Measurements from ENCODE around the gene WAC.

WAC gene

DNA sequence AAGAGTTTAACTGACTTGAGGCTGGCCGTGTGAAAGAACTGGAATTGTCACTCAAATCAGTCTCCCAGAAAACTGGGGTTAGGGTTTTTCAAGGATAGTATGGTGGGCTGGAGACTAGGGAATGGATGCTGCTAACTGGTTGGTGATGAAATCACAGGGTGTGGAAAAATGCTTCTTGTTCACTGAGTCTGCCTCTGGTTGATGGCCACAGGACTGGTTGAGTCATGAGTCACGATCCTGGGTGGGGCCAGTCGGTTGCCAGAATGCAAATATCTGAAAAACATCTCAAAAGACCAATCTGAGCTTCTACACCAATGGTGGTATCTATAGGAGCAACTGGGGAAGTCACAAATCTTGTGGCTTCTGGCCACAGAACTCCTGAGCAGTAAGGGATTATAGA is 128.1 kb downstream of the WAC start:
- Mint-ChIP-seq H3K4me3 (no peak overlapping the region), H3K27me3 (peaks cover 3% of the 10 kb centered on the region), H3K27ac (no peak overlapping the region), H3K36me3 (no peaks in the 10 kb centered on the region), H3K9me3 (no peaks in the 10 kb centered on the region), H3K4me1 (peaks cover 3% of the 10 kb centered on the region)
- DNase-seq (ENCODE audit: low spot score in 2 of 2) (no peak), ATAC-seq (ENCODE audit: low read depth) (no peak)

GRCh38 chr10:28663576-28664368 is 130.9 kb downstream of the WAC start:
- H3K27ac Mint-ChIP-seq, result no peak overlapping the region
- DNase-seq (ENCODE audit: low spot score in 2 of 2) (peak; percentile 58 to 62), ATAC-seq (ENCODE audit: low read depth) (peak; percentile 82)
- H3K4me3 Mint-ChIP-seq, result no peak overlapping the region
- H3K27me3 Mint-ChIP-seq, result peaks cover 15% of the 10 kb centered on the region
- H3K36me3 Mint-ChIP-seq, result no peaks in the 10 kb centered on the region
- H3K9me3 Mint-ChIP-seq, result no peaks in the 10 kb centered on the region
- peaks cover 7% of the 10 kb centered on the region for H3K4me1 Mint-ChIP-seq

GRCh38 chr10:28664369-28664740 is 131.4 kb downstream of the WAC start:
- Mint-ChIP-seq H3K4me1 (peaks cover 10% of the 10 kb centered on the region), H3K4me3 (no peak overlapping the region), H3K27ac (no peak overlapping the region), H3K9me3 (no peaks in the 10 kb centered on the region), H3K27me3 (peaks cover 17% of the 10 kb centered on the region), H3K36me3 (no peaks in the 10 kb centered on the region)
- ATAC-seq (ENCODE audit: low read depth) (no peak), DNase-seq (ENCODE audit: low spot score in 2 of 2) (no peak)

- Mint-ChIP-seq H3K4me1 (peaks cover 10% of the 10 kb centered on the region), H3K9me3 (no peaks in the 10 kb centered on the region), H3K27me3 (peaks cover 22% of the 10 kb centered on the region), H3K4me3 (no peak overlapping the region), H3K27ac (no peak overlapping the region), H3K36me3 (no peaks in the 10 kb centered on the region)
- DNase-seq (ENCODE audit: low spot score in 2 of 2), result no peak
- ATAC-seq (ENCODE audit: low read depth), result no peak
Observed at GRCh38 chr10:28666751-28667467, 134.0 kb downstream of the WAC start.

- H3K4me1 Mint-ChIP-seq, result peaks cover 10% of the 10 kb centered on the region
- ATAC-seq (ENCODE audit: low read depth) (peak; percentile 81), DNase-seq (ENCODE audit: low spot score in 2 of 2) (peak in 1 of 2 donors; percentile 42)
- no peaks in the 10 kb centered on the region for H3K36me3 Mint-ChIP-seq
- H3K9me3 Mint-ChIP-seq, result no peaks in the 10 kb centered on the region
- H3K27ac Mint-ChIP-seq, result no peak overlapping the region
- peaks cover 26% of the 10 kb centered on the region for H3K27me3 Mint-ChIP-seq
- H3K4me3 Mint-ChIP-seq, result peak overlapping the region; percentile 64
Observed at GRCh38 chr10:28668363-28669226, 135.7 kb downstream of the WAC start.

DNA sequence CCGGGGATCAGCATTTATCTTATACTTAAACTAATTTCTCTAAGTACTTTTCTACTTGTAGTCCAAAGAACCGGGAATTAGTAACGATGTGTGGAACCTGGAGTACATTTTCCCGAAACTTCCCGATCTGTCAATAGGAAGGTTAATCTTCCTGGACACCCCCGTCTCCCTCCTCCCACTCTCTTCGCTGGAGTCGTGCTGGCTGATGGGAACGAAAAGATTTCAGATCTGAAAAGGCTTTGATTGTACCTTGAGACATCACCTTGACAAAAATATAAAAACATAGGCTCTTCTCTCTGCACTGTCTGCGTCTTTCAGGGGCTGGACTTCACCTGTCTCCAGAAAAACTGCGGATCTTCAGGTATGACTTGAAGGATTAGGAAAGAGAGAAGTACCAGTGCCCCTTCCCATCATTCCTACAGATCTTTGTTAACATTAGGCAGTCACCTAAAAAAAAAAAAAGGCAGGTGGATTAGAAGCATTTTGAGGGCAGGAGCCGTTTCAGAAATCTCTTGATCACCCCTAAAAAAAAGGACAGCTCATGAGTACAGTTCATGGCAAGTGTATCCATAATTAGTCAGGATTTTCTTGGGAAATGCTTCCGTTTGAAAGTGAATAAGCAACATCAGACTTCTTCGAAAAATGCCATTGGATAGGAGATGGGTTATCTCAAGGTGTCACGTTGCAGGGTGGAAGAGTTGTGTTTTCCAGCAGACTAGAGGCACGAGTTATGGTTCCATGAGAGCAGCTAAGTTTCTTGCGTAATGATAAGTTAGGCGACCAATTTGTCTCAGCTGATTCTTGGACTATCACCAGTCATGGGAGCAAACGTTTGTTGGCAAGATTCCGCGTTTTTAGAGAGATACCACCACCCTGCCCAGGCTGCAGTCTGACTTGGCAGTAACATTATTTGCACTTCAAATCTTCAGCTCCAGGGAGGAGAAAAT is 136.6 kb downstream of the WAC start:
- peak overlapping the region; percentile 64 for H3K4me3 Mint-ChIP-seq
- no peaks in the 10 kb centered on the region for H3K9me3 Mint-ChIP-seq
- H3K4me1 Mint-ChIP-seq, result peaks cover 7% of the 10 kb centered on the region
- no peak overlapping the region for H3K27ac Mint-ChIP-seq
- no peak for DNase-seq (ENCODE audit: low spot score in 2 of 2)
- peaks cover 26% of the 10 kb centered on the region for H3K27me3 Mint-ChIP-seq
- H3K36me3 Mint-ChIP-seq, result no peaks in the 10 kb centered on the region
- ATAC-seq (ENCODE audit: low read depth), result no peak
